ENCODE data around the gene ZNF483.

- no peak for TF ChIP-seq POLR2AphosphoS5 (IDR thresholded peaks at IDR 0.05; ENCODE audit: low read depth, low read length)
- TF ChIP-seq POLR2A (IDR thresholded peaks at IDR 0.05; ENCODE audit: low read depth, low read length): no peak
- no peak for TF ChIP-seq SPI1 (IDR thresholded peaks at IDR 0.05; ENCODE audit: low read depth, low read length)
- no peak for TF ChIP-seq POU2F2 (IDR thresholded peaks at IDR 0.05; ENCODE audit: low read depth, low read length)
Measured at GRCh38 chr9:111531716-111532115, 6.7 kb downstream of the ZNF483 start.

All from GM12891 (cell line).